Measurements from ENCODE around the gene STAT5B.

The STAT5B gene

GRCh38 chr17:42251115-42251514 is 25.1 kb downstream of the STAT5B start:
- no peak for TF ChIP-seq SIN3A (IDR thresholded peaks at IDR 0.05; ENCODE audit: borderline replicate concordance, insufficient read depth, low read length)
- no peak for TF ChIP-seq TAF1 (IDR thresholded peaks at IDR 0.05; ENCODE audit: borderline replicate concordance, insufficient read depth, low read length)
- TF ChIP-seq FOXP2 (optimal IDR thresholded peaks at IDR 0.05; ENCODE audit: borderline replicate concordance, extremely low read depth, extremely low read length, insufficient read depth), result no peak
- no peak for TF ChIP-seq REST (IDR thresholded peaks at IDR 0.05; ENCODE audit: insufficient read depth in 1 of 2, low read depth in 2 of 2, low read length in 2 of 2)
- no peak for TF ChIP-seq POLR2AphosphoS5 (IDR thresholded peaks at IDR 0.05; ENCODE audit: low read depth, low read length)

GRCh38 chr17:42249681-42250446 is 26.3 kb downstream of the STAT5B start:
- TF ChIP-seq POLR2AphosphoS5 (IDR thresholded peaks at IDR 0.05; ENCODE audit: low read depth, low read length), result no peak
- TF ChIP-seq REST (IDR thresholded peaks at IDR 0.05; ENCODE audit: insufficient read depth in 1 of 2, low read depth in 2 of 2, low read length in 2 of 2), result no peak
- TF ChIP-seq FOXP2 (optimal IDR thresholded peaks at IDR 0.05; ENCODE audit: borderline replicate concordance, extremely low read depth, extremely low read length, insufficient read depth), result no peak
- no peak for TF ChIP-seq TAF1 (IDR thresholded peaks at IDR 0.05; ENCODE audit: borderline replicate concordance, insufficient read depth, low read length)
- TF ChIP-seq SIN3A (IDR thresholded peaks at IDR 0.05; ENCODE audit: borderline replicate concordance, insufficient read depth, low read length), result no peak

GRCh38 chr17:42248351-42249179 is 27.6 kb downstream of the STAT5B start:
- no peak for TF ChIP-seq POLR2AphosphoS5 (IDR thresholded peaks at IDR 0.05; ENCODE audit: low read depth, low read length)
- TF ChIP-seq TAF1 (IDR thresholded peaks at IDR 0.05; ENCODE audit: borderline replicate concordance, insufficient read depth, low read length), result no peak
- TF ChIP-seq REST (IDR thresholded peaks at IDR 0.05; ENCODE audit: insufficient read depth in 1 of 2, low read depth in 2 of 2, low read length in 2 of 2), result 0 out of 4 replicates have a peak, but pooled peaks of 1 of the 2 experiments have one; percentile 14
- peak; percentile 49 for TF ChIP-seq FOXP2 (optimal IDR thresholded peaks at IDR 0.05; ENCODE audit: borderline replicate concordance, extremely low read depth, extremely low read length, insufficient read depth)
- peak; percentile 74; the same call in 1 of the 2 replicates for TF ChIP-seq SIN3A (IDR thresholded peaks at IDR 0.05; ENCODE audit: borderline replicate concordance, insufficient read depth, low read length)

- TF ChIP-seq REST (IDR thresholded peaks at IDR 0.05; ENCODE audit: insufficient read depth in 1 of 2, low read depth in 2 of 2, low read length in 2 of 2) (no peak), TAF1 (IDR thresholded peaks at IDR 0.05; ENCODE audit: borderline replicate concordance, insufficient read depth, low read length) (no peak), POLR2AphosphoS5 (IDR thresholded peaks at IDR 0.05; ENCODE audit: low read depth, low read length) (no peak), FOXP2 (optimal IDR thresholded peaks at IDR 0.05; ENCODE audit: borderline replicate concordance, extremely low read depth, extremely low read length, insufficient read depth) (no peak), SIN3A (IDR thresholded peaks at IDR 0.05; ENCODE audit: borderline replicate concordance, insufficient read depth, low read length) (no peak)
These were observed 28.5 kb downstream of the STAT5B start for GRCh38 chr17:42247734-42248133.
